SK-N-SH treated with all-trans-retinoic acid at 6 μM for 48 hours (cell line): ENCODE data around the gene HSPB6.
A peak's percentile ranks its signal among the peaks of the same experiment; 100 is the strongest.

Source experiments
- ATAC-seq: fragments of 200-7000 bp; cut with Tn5 transposase; 3 replicates; pipeline ENCODE4 v1.9.1; 2020; ENCODE audit warnings: mild to moderate bottlenecking, moderate library complexity
- ARNTL ChIP-seq: fragments of 450-650 bp; formaldehyde crosslinking; IDR thresholded peaks from 2 replicates; pipeline ENCODE4 v1.5.0; 2020; ENCODE audit warnings: low read depth, mild to moderate bottlenecking, moderate library complexity, borderline replicate concordance
- BACH2 ChIP-seq: fragments of 250-450 bp; sonication (Bioruptor Pico); IDR thresholded peaks from 2 replicates; pipeline ENCODE4 v1.9.0; 2021; ENCODE audit warnings: mild to moderate bottlenecking, borderline replicate concordance
- CREB5 ChIP-seq: fragments of 250-450 bp; sonication (Bioruptor Pico); IDR thresholded peaks from 2 replicates; pipeline ENCODE4 v1.5.1; 2020; ENCODE audit warnings: low read depth, mild to moderate bottlenecking, moderate library complexity
- CSDC2 ChIP-seq: fragments of 250-450 bp; sonication (Bioruptor Pico); IDR thresholded peaks from 2 replicates; pipeline ENCODE4 v1.5.0; 2020; ENCODE audit warnings: mild to moderate bottlenecking, moderate library complexity
- CSRNP3 ChIP-seq: fragments of 250-450 bp; sonication (Bioruptor Pico); IDR thresholded peaks from 2 replicates; pipeline ENCODE4 v1.5.1; 2021; ENCODE audit warnings: mild to moderate bottlenecking, moderate library complexity
- ESRRG ChIP-seq: fragments of 250-450 bp; sonication (Bioruptor Pico); IDR thresholded peaks from 2 replicates; pipeline ENCODE4 v1.6.1; 2021; ENCODE audit warnings: mild to moderate bottlenecking
- GLIS3 ChIP-seq: fragments of 250-450 bp; sonication (Bioruptor Pico); IDR thresholded peaks from 2 replicates; pipeline ENCODE4 v1.5.0; 2020; ENCODE audit warnings: mild to moderate bottlenecking, moderate library complexity
- ISL1 ChIP-seq: fragments of 250-450 bp; sonication (Bioruptor Pico); IDR thresholded peaks from 2 replicates; pipeline ENCODE4 v2.1.2; 2022; ENCODE audit warnings: mild to moderate bottlenecking, moderate library complexity
- OSR1 ChIP-seq: fragments of 250-450 bp; sonication (Bioruptor Pico); IDR thresholded peaks from 2 replicates; pipeline ENCODE4 v1.8.0; 2022; ENCODE audit warnings: moderate library complexity, mild to moderate bottlenecking, inconsistent platforms
- PATZ1 ChIP-seq: fragments of 250-450 bp; sonication (Bioruptor Pico); IDR thresholded peaks from 2 replicates; pipeline ENCODE4 v1.8.0; 2020; ENCODE audit warnings: mild to moderate bottlenecking, moderate library complexity, borderline replicate concordance
- PPARA ChIP-seq: fragments of 250-450 bp; sonication (Bioruptor Pico); IDR thresholded peaks from 2 replicates; pipeline ENCODE4 v1.5.0; 2020; ENCODE audit warnings: mild to moderate bottlenecking, borderline replicate concordance
- RARB ChIP-seq: fragments of 250-450 bp; sonication (Bioruptor Pico); IDR thresholded peaks from 2 replicates; pipeline ENCODE4 v1.8.0; 2021; ENCODE audit warnings: mild to moderate bottlenecking, moderate library complexity
- SNAI2 ChIP-seq: fragments of 250-450 bp; sonication (Bioruptor Pico); IDR thresholded peaks from 2 replicates; pipeline ENCODE4 v1.5.0; 2020; ENCODE audit warnings: mild to moderate bottlenecking, moderate library complexity
- TSHZ2 ChIP-seq: fragments of 250-450 bp; sonication (Bioruptor Pico); IDR thresholded peaks from 2 replicates; pipeline ENCODE4 v1.5.0; 2020; ENCODE audit warnings: mild to moderate bottlenecking, moderate library complexity
- ZC3H10 ChIP-seq: fragments of 250-450 bp; sonication (Bioruptor Pico); IDR thresholded peaks from 2 replicates; pipeline ENCODE4 v1.5.1; 2021; ENCODE audit warnings: mild to moderate bottlenecking, moderate library complexity
- ZFP3 ChIP-seq: fragments of 250-450 bp; sonication (Bioruptor Pico); IDR thresholded peaks from 2 replicates; pipeline ENCODE4 v1.5.0; 2020; ENCODE audit warnings: mild to moderate bottlenecking, moderate library complexity
- ZFP30 ChIP-seq: fragments of 450-650 bp; formaldehyde crosslinking; IDR thresholded peaks from 2 replicates; pipeline ENCODE4 v1.5.0; 2022; ENCODE audit warnings: mild to moderate bottlenecking, moderate library complexity
- ZNF565 ChIP-seq: fragments of 450-650 bp; formaldehyde crosslinking; conservative IDR thresholded peaks from 2 replicates; pipeline ENCODE4 v1.5.0; 2020; ENCODE audit warnings: low read depth, mild to moderate bottlenecking, moderate library complexity
- ZNF8 ChIP-seq: fragments of 450-650 bp; formaldehyde crosslinking; IDR thresholded peaks from 2 replicates; pipeline ENCODE4 v1.5.0; 2020; ENCODE audit warnings: mild to moderate bottlenecking, moderate library complexity
- TF ChIP-seq, protein P1 (sequence below): fragments of 250-450 bp; sonication (Bioruptor Pico); IDR thresholded peaks from 2 replicates; pipeline ENCODE4 v1.8.0; 2021; ENCODE audit warnings: low read depth, mild to moderate bottlenecking, moderate library complexity, borderline replicate concordance

HSPB6 gene

GRCh38 chr19:35792312-35792711 is 35.5 kb upstream of the HSPB6 start:
- ATAC-seq: no peak
- TF ChIP-seq ZC3H10 (CRISPR knock-in tag) (no peak), ZNF565 (CRISPR knock-in tag) (no peak), BACH2 (no peak), ZFP3 (CRISPR knock-in tag) (no peak)
- TF ChIP-seq, all 23 proteins: peak for 0

DNA sequence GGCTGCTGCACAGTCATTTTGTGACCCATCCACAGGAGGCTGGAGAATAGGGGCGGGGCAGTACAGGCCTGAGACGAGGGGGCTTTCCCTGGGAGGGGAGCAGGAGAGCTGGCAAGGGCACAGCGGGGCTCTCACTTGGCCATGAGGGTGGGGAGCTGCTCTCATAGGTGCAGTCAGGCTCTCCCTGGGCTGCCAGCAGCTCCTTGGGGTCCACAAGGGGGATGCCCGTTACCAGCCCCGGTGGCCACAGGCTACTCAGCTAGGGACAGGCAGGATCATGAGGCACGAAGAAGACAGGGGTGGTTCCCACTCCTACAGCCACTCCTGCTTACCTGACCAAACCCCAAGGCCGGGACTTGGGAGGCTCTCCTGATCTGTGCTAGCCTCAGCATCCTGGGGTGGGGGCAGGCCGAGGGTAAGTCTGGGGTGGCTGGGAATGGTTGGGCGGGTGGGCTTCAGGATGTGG is 35.0 kb upstream of the HSPB6 start:
- TF ChIP-seq ZNF565 (CRISPR knock-in tag): no peak
- TF ChIP-seq ZNF8: no peak
- no peak for TF ChIP-seq CSRNP3
- no peak for TF ChIP-seq ARNTL
- no peak for TF ChIP-seq RARB (CRISPR knock-in tag)
- no peak for TF ChIP-seq SNAI2 (CRISPR knock-in tag)
- TF ChIP-seq TSHZ2: no peak
- no peak for TF ChIP-seq OSR1
- no peak for TF ChIP-seq ESRRG (CRISPR knock-in tag)
- no peak for TF ChIP-seq PPARA (CRISPR knock-in tag)
- TF ChIP-seq, protein P1, sequence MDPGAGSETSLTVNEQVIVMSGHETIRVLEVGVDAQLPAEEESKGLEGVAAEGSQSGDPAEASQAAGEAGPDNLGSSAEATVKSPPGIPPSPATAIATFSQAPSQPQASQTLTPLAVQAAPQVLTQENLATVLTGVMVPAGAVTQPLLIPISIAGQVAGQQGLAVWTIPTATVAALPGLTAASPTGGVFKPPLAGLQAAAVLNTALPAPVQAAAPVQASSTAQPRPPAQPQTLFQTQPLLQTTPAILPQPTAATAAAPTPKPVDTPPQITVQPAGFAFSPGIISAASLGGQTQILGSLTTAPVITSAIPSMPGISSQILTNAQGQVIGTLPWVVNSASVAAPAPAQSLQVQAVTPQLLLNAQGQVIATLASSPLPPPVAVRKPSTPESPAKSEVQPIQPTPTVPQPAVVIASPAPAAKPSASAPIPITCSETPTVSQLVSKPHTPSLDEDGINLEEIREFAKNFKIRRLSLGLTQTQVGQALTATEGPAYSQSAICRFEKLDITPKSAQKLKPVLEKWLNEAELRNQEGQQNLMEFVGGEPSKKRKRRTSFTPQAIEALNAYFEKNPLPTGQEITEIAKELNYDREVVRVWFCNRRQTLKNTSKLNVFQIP (CRISPR knock-in tag): no peak
- TF ChIP-seq GLIS3 (CRISPR knock-in tag): no peak
- no peak for ATAC-seq

DNA sequence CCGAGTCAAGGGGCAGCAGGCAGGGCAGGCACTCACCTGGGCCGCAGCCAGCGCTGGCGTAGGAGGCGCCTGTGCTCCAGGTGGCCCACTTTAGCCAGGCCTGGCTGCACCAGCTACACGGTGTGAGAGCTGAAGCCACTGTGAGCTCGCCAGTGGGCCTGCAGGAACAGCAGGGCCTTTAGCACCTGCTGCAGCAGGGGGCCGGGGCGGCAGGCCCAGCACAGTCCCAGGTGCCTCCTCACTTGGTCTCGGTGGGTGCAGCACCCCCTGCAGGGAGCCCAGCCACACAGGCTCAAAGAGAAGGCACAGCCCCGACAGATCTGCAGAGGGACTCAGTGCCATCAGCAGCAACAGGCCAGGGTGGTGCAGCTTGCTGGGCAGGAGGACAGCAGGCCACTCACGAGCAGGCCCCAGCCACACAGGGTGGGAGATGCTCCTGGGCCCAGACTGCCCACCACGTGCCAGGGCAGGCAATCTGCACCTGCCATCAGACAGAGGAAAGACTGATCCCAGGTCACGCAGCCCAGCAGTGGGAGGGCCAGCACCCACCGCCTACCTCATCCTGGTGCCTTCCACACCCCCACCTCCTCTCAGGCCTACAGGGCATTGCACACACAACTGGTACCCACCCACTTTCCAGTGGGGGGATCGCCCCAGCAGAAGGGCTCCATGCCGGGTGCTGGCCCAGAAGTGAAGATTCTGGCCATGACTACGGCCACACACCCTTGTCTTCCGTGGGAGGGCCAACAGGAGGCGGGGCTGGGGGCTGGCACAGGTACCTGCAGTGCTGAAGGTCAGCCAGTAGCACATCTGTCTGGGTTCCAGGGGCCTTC is 34.4 kb upstream of the HSPB6 start:
- no peak for TF ChIP-seq CSDC2 (CRISPR knock-in tag)
- TF ChIP-seq ARNTL: no peak
- TF ChIP-seq ZNF8: no peak
- no peak for TF ChIP-seq ZFP30
- no peak for TF ChIP-seq BACH2
- no peak for TF ChIP-seq ZFP3 (CRISPR knock-in tag)
- TF ChIP-seq ZC3H10 (CRISPR knock-in tag): no peak
- no peak for TF ChIP-seq OSR1
- no peak for TF ChIP-seq ISL1 (CRISPR knock-in tag)
- TF ChIP-seq, protein P1 (CRISPR knock-in tag): no peak
- no peak for TF ChIP-seq RARB (CRISPR knock-in tag)
- no peak for TF ChIP-seq ZNF565 (CRISPR knock-in tag)
- no peak for TF ChIP-seq CSRNP3
- no peak for TF ChIP-seq PATZ1
- TF ChIP-seq TSHZ2: no peak
- TF ChIP-seq CREB5 (CRISPR knock-in tag): no peak
- peak; percentile 57 for ATAC-seq
